ENCODE data around the gene NFKBIZ.
"Not testable (repeated sequence)": the region's sequence is repeated elsewhere in the genome, so short reads cannot be mapped to it uniquely, and the experiment has no call there.

The NFKBIZ gene

DNA sequence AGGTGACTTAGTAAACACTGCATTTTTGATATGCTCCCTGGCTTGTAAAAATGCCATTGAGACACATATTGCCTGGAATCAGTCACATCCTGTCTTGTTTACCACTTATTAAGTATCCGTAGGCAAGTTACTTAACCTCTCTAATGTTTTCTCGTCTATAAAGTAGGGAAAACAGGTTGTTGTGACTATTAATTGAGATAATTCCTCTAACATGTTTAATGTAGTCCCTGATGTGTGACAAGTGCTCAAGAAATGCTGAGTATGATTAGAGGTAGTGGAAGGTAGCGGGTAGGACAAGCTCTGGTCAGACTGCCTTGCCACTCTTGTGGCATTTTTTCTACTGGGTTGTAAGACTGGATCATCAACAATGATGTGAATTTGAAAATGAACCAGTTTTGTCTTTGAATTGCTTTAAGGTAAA, 54.1 kb downstream of the NFKBIZ start:
- Histone ChIP-seq H3K9me3 (ENCODE audit: control insufficient read depth in 5 of 5, low read length in 5 of 5) (no peaks in the 10 kb centered on the region), H3K36me3 (ENCODE audit: control insufficient read depth in 5 of 5, insufficient read depth in 5 of 5, low read length in 5 of 5) (no peaks in the 10 kb centered on the region), H3K9ac (ENCODE audit: low read length in 5 of 5) (no peak overlapping the region), H3K27me3 (ENCODE audit: control insufficient read depth in 5 of 5, insufficient read depth in 4 of 5, low read length in 5 of 5) (no peaks in the 10 kb centered on the region), H3K4me3 (ENCODE audit: low read depth in 1 of 5, low read length in 5 of 5) (no peak overlapping the region), H3K4me1 (ENCODE audit: control insufficient read depth in 5 of 5, insufficient read depth in 5 of 5, low read length in 5 of 5) (no peaks in the 10 kb centered on the region), H3K27ac (ENCODE audit: low read depth, low read length) (no peak overlapping the region)

DNA sequence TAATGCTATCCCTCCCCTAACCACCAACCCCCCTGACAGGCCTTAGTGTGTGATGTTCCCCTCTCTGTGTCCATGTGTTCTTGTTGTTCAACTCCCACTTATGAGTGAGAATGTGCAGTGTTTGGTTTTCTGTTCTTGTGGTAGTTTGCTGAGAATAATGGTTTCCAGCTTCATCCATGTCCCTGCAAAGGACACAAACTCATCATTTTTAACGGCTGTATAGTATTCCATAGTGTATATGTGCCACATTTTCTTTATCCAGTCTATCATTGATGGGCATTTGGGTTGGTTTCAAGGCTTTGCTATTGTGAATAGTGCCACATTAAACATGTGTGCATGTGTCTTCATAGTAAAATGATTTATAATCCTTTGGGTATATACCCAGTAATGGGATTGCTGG, 56.3 kb downstream of the NFKBIZ start:
- not testable (repeated sequence) for H3K27me3 ChIP-seq (ENCODE audit: control insufficient read depth in 5 of 5, insufficient read depth in 4 of 5, low read length in 5 of 5); H3K9ac ChIP-seq (ENCODE audit: low read length in 5 of 5); H3K9me3 ChIP-seq (ENCODE audit: control insufficient read depth in 5 of 5, low read length in 5 of 5); H3K27ac ChIP-seq (ENCODE audit: low read depth, low read length); H3K4me1 ChIP-seq (ENCODE audit: control insufficient read depth in 5 of 5, insufficient read depth in 5 of 5, low read length in 5 of 5); H3K36me3 ChIP-seq (ENCODE audit: control insufficient read depth in 5 of 5, insufficient read depth in 5 of 5, low read length in 5 of 5); H3K4me3 ChIP-seq (ENCODE audit: low read depth in 1 of 5, low read length in 5 of 5)

Data from subcutaneous abdominal adipose tissue (tissue), 5 donors.